HuH-7 (cell line): ENCODE measurements around the gene EFHC2.

Experiments
- DNase-seq: peaks from one replicate; pipeline ENCODE4 v3.0.0; 2011; ENCODE audit warnings: low spot score

EFHC2 gene

GRCh38 chrX:44343412-44344141 lies at the start of gene EFHC2:
Gene EFHC2 (minus strand): TSS chrX:44343672. CDS start chrX:44343588, 84 bp downstream.
- peak; percentile 18 for DNase-seq

DNA sequence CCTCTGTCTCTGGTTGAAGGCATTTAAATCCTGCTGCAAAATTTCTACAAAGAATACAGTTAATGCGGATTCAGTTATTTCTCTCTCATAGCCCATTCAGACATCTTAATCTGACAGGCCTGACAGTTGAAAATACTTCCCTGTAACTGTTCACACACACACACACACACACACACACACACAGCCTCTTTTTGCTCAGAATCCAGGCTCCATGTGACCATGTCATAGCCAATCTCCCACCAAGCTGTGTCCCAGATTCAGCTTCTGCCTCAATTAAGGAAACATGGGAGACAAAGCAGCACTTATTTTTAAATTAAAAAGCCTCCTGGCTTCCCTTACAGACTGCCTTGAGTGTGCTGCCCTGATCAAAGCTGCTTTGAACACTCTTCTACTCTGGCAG lies 49.3 kb upstream of the EFHC2 start:
- DNase-seq = no peak

- no peak for DNase-seq
These were observed 41.3 kb upstream of the EFHC2 start for GRCh38 chrX:44384688-44385338.

DNA sequence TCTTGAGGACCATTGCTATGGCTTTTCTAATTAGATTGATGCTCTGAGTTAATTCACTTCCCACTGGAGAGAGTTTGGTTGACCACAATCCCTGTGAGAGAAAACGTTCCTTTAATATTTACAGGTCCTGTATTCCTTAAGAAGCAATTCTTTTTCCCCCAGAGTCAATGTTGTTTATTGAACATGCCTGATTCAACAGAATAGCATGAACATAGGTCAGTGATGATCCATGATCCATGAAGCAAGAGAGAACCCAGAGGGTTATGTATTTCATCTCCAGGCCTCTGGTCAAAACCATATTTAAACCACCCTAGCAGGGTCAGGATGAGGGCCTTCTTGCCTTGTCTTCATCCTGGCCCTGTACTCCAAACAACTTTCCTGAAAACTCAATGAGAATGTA lies 39.4 kb upstream of the EFHC2 start:
- DNase-seq = no peak

DNA sequence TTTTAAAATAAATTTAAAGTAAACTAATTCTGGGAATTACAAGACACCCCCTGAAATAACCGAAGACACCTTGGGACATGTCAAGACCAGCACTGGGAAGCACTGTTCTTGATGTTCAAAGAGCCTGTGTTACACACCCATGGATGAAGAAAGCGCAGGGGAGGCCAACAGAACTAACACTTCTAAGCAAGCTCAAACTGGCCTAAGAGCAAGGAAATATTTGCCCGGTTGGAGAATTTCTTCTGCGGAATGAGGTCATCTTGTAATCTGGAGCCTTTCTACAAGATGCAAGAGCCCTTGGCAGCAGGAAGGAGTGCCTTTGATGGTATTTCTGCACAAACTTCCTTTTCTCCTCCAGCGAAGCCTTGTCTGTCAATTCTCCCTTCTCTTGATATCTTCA lies 9.3 kb upstream of the EFHC2 start:
- DNase-seq = no peak

GRCh38 chrX:44349561-44349960 lies 6.1 kb upstream of the EFHC2 start:
- DNase-seq = peak; percentile 10

GRCh38 chrX:44344687-44345086 lies 1.2 kb upstream of the EFHC2 start:
- no peak for DNase-seq

DNA sequence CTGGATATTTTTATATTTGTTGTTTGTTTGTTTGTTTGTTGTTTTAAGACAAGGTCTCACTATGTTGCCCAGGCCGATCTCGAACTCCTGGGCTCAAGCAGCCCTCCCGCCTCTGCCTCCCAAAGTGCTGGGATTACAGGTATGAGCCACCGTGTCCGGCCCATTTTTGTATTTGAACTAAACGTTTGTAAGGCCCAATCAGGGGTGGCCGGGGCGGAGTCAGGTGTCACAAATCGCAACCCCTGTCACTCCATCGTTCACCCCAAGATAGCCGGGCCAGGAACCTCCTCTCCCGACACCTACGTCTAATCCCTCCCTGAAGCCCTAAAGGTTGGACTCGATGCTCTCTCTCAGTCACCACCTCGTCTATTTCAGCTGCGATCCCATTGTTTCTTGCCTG lies 722 bp upstream of the EFHC2 start:
- no peak for DNase-seq

DNA sequence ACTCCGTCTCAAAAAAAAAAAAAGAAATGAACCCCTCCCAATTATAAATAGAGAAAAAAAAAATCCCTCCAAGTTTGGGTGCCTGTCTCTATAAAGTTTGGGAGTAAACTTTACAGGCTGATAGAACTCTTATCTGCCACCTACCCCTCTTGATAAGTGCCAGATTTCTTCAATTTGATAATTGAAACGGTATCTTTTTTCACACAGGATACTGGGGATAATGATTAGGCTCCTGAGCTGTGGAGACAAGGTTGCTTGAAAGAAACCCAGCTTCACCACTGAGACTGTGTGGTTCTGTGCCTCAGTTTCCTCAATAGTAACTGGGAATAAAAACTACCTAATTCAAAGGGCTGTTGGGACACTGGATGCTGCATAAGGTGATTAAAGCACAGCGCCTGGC lies 606 bp downstream of the EFHC2 start:
- DNase-seq = no peak

DNA sequence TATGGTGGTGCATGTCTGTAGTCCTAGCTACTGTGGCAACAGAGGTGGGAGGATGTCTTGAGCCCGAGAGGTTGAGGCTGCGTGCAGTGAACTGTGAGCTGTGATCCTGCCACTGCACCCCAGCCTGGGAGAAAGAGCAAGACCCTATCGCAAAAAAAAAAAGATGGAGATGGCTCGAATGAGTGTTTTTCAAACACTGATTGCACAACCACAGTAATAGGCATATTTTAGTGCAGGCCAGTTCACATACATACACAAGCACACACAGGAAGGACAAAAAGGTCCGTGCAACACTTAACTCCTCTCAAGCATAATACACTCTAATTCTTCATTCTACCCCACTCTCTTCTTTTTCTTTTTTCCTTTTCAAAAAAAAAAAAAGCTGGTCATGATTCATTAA lies 5.1 kb downstream of the EFHC2 start:
- DNase-seq = no peak

- DNase-seq = no peak
These were observed 11.0 kb downstream of the EFHC2 start for GRCh38 chrX:44332437-44332836.

- DNase-seq = no peak
These were observed 13.2 kb downstream of the EFHC2 start for GRCh38 chrX:44330227-44330626.

GRCh38 chrX:44319550-44319949 lies 23.9 kb downstream of the EFHC2 start:
- DNase-seq = no peak

GRCh38 chrX:44317181-44317580 lies 26.3 kb downstream of the EFHC2 start:
- no peak for DNase-seq

DNA sequence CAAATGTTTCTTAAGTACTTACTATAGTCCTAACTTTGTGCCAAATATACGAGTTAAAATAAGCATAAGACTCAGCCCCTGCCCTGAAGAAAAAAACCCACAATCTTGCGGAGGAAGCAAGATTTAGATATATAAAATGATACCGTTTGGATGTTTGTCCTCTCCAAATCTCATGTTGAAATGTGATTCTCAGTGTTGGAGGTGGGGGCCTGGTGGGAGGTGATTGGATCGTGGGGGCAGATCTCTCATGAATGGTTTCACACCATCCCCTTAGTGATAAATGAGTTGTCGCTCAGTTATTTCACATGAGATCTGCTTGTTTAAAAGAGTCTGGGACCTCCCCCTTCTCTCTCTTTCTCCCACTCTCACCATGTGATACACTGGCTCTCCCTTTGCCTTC lies 28.7 kb downstream of the EFHC2 start:
- DNase-seq = no peak

- DNase-seq = peak; percentile 16
These were observed 29.2 kb downstream of the EFHC2 start for GRCh38 chrX:44314259-44314734.

DNA sequence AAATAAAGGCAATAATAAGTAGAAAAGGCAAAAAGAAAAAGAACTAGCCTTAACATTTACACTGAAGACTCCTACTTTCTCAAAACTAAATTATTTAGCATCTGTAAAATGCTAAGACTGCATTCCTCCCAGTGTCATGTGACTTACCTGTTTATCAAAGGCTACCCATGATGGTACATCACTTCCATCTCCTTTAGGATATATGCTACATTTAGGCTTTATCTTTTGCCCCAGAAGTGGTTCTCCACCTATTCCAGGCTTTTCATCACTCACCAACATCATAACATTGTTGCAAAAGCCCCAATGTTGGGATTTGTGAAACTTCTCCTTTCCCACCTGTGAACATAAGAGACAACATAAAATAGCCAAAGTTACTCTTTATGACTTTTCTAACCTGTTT lies 31.1 kb downstream of the EFHC2 start:
- DNase-seq = no peak

DNA sequence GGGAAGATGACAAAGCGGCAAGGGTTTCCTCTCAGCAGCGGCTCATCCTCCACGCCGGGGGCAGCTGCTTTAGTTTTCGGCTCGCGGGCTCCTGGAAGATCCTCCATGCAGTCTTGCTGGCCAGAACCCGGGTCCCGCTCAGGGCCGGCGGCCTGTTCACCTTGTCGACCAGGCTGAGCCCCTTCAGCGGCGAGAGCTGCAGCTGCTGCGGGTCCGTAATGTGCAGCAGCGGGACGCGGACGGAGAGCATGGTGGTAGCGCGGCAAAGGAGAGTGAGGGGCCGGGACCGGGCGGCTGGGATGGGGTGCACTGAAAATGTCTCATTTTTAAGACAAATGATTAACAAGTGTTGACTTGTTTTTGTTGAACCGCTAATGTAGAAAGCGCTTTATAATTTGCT lies 33.2 kb downstream of the EFHC2 start:
- DNase-seq = no peak

GRCh38 chrX:44308869-44309268 lies 34.6 kb downstream of the EFHC2 start:
- no peak for DNase-seq

DNA sequence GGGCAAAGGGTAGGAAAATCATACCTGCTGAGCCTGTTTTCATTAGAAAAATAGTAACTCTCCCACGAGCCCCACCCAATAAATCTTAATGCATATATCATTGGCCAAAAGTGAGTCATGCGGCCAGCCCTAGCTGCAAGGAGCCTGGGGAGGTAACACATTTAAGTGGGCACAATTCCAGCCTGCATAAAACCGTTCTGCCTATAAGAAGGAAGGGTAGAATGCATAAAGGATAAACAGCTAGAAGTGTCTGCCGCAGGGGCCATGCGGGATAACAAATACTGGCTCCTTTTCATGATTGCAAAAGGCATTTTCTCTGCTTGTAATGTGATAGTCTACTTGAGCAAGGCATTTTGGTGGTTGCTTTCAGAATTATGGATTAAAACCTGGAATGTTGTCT lies 37.1 kb downstream of the EFHC2 start:
- DNase-seq = no peak

DNA sequence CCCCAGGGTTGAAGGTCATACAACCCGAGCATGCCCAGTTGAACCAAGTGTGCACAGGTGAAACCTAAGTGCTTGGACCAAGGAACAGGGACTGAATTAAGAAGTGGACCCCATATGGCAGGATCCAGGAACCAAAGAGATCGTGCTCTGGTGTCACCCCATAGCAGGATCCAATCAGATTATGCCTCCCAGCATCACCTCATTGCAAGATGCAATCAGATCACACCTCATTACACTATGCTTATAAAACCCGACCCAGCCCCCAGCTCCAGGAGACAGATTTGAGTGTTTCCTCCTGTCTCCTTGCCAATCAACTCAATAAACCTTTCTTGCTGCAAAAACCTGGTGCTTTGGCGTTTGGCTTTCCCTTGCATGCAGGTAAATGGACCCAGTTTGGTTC lies 37.6 kb downstream of the EFHC2 start:
- DNase-seq = no peak

DNA sequence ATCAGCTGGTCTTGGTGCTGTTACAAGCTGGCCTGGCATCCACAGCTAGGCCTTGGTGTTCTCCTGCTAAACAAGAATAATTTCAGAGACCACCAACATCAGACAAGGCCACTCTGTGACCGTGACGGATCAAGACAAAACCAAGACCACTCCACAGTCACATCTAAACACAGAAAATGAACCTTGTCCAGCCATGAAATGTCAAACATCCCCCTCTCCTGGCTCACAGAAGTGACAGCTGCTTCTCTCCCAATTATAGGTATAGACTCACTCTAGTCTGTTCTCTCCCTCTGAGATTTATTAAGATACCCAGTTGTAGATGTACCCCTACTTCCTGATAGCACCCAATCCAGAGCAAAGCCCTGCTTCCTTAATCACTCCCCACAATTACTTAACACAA lies 40.4 kb downstream of the EFHC2 start:
- DNase-seq = peak; percentile 10

DNA sequence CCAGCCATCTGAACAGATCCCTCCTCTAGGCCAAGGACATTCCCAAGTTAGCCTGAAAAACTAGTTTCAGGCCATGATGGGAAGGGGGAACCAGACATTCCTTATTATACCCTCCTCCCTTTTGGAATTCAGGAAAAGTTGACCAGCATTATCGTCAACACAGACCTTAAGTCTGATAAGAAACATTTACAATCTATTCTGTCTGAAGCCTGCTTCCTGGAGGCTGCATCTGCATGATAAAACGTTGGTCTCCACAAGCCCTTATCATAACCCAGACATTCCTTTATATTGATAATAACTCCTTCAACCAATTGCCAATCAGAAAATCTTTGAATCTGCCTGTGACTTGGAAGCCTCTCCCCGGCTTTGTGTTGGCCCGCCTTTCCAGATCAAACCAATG lies 44.3 kb downstream of the EFHC2 start:
- DNase-seq = no peak
